Measurements from ENCODE around the gene HTR2C.
"Not testable (repeated sequence)": the region's sequence is repeated elsewhere in the genome, so short reads cannot be mapped to it uniquely, and the experiment has no call there.

HTR2C gene

DNA sequence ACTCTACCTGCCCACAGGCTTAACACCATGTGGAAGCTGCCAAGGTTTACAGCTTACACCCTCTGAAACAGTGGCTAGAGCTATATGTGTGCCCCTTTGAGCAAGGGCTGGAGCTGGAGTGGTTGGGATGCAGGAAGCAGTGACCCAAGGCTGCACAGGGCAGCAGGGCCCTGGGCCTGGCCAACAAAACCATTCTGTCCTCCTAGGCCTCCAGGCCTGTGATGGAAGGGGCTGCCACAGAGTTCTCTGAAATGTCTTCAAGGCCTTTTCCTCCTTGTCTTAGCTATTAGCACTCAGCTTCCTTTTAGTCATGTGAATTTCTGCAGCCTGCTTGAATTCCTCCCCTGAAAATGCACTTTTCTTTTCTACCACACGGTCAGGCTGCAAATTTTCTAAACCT is 348.7 kb downstream of the HTR2C start (continued):
- TF ChIP-seq, protein P1, sequence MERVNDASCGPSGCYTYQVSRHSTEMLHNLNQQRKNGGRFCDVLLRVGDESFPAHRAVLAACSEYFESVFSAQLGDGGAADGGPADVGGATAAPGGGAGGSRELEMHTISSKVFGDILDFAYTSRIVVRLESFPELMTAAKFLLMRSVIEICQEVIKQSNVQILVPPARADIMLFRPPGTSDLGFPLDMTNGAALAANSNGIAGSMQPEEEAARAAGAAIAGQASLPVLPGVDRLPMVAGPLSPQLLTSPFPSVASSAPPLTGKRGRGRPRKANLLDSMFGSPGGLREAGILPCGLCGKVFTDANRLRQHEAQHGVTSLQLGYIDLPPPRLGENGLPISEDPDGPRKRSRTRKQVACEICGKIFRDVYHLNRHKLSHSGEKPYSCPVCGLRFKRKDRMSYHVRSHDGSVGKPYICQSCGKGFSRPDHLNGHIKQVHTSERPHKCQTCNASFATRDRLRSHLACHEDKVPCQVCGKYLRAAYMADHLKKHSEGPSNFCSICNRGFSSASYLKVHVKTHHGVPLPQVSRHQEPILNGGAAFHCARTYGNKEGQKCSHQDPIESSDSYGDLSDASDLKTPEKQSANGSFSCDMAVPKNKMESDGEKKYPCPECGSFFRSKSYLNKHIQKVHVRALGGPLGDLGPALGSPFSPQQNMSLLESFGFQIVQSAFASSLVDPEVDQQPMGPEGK (CRISPR knock-in tag; IDR thresholded peaks at IDR 0.05; ENCODE audit: borderline replicate concordance) = no peak
- TF ChIP-seq OSR1 (CRISPR knock-in tag; IDR thresholded peaks at IDR 0.05) (no peak), TCF4 (CRISPR knock-in tag; IDR thresholded peaks at IDR 0.05; ENCODE audit: borderline replicate concordance) (no peak), ZNF8 (CRISPR knock-in tag; IDR thresholded peaks at IDR 0.05) (no peak)

DNA sequence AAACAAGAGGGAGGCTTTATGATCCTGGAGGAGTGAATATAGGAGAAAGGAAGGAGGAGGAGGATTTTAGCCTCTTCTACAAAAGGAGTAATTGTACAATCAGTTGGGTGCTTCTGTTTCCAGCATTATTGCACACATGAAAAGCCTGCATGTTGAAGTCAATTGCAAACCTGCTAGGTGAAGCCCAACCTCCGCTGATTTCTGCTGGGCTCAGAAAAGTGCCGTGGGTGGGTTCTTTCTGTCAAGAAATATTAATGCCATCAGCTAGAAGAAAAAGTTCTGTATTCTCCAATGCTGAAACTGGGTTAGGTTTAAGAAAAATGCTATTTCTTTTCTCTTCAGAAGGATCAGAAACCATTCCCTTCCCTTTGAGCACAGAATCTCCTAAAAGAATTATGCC is 349.4 kb downstream of the HTR2C start:
- ATAC-seq = not testable (repeated sequence)

DNA sequence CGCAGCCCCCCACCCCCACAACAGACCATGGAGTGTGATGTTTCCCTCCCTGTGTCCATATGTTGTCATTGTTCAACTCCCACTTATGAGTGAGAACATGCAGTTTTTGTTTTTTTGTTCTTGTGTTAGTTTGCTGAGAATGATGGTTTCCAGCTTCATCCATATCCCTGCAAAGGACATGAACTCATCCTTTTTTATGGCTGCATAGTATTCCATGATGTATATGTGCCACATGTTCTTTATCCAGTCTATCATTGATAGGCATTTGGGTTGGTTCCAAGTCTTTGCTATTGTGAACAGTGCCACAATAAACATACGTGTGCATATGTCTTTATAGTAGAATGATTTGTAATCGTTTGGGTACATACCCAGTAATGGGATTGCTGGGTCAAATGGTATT is 353.2 kb downstream of the HTR2C start:
- not testable (repeated sequence) for ATAC-seq

DNA sequence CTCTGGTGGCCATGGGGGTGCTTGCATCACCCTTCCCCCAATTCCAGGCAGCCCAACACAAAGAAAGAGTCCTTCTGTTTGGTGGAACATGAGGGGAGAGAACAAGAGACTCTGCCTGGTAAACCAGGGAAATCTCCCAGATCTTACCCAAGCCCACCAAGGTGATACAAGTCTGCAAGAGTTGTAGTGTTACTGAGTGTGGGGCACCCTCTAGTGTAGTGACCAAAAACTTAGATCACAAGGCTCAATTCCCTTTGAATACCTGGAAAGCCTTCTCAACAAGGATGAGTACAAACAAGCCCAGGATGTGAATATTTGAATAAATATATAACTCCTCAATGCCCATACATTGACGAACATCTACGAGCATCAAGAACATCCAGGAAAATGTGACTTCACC is 368.8 kb downstream of the HTR2C start:
- TF ChIP-seq ZFP3 (CRISPR knock-in tag; IDR thresholded peaks at IDR 0.05) (no peak), TOX (CRISPR knock-in tag; IDR thresholded peaks at IDR 0.05; ENCODE audit: borderline replicate concordance) (no peak), ZNF565 (CRISPR knock-in tag; conservative IDR thresholded peaks at IDR 0.05; ENCODE audit: low read depth) (no peak), SNAI2 (CRISPR knock-in tag; IDR thresholded peaks at IDR 0.05) (no peak), RARB (CRISPR knock-in tag; IDR thresholded peaks at IDR 0.05) (no peak), ZFP30 (CRISPR knock-in tag; IDR thresholded peaks at IDR 0.05) (no peak), ZC3H10 (CRISPR knock-in tag; IDR thresholded peaks at IDR 0.05) (no peak), BACH2 (CRISPR knock-in tag; IDR thresholded peaks at IDR 0.05; ENCODE audit: borderline replicate concordance) (no peak), OSR1 (CRISPR knock-in tag; IDR thresholded peaks at IDR 0.05) (no peak), ARNTL (CRISPR knock-in tag; IDR thresholded peaks at IDR 0.05; ENCODE audit: borderline replicate concordance, low read depth) (no peak), GLIS3 (CRISPR knock-in tag; IDR thresholded peaks at IDR 0.05) (no peak)
- TF ChIP-seq, protein P2, sequence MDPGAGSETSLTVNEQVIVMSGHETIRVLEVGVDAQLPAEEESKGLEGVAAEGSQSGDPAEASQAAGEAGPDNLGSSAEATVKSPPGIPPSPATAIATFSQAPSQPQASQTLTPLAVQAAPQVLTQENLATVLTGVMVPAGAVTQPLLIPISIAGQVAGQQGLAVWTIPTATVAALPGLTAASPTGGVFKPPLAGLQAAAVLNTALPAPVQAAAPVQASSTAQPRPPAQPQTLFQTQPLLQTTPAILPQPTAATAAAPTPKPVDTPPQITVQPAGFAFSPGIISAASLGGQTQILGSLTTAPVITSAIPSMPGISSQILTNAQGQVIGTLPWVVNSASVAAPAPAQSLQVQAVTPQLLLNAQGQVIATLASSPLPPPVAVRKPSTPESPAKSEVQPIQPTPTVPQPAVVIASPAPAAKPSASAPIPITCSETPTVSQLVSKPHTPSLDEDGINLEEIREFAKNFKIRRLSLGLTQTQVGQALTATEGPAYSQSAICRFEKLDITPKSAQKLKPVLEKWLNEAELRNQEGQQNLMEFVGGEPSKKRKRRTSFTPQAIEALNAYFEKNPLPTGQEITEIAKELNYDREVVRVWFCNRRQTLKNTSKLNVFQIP (CRISPR knock-in tag; IDR thresholded peaks at IDR 0.05; ENCODE audit: borderline replicate concordance, low read depth) = no peak
- TF ChIP-seq, protein P3, sequence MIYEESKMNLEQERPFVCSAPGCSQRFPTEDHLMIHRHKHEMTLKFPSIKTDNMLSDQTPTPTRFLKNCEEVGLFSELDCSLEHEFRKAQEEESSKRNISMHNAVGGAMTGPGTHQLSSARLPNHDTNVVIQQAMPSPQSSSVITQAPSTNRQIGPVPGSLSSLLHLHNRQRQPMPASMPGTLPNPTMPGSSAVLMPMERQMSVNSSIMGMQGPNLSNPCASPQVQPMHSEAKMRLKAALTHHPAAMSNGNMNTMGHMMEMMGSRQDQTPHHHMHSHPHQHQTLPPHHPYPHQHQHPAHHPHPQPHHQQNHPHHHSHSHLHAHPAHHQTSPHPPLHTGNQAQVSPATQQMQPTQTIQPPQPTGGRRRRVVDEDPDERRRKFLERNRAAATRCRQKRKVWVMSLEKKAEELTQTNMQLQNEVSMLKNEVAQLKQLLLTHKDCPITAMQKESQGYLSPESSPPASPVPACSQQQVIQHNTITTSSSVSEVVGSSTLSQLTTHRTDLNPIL (CRISPR knock-in tag; IDR thresholded peaks at IDR 0.05; ENCODE audit: low read depth) = no peak
- TF ChIP-seq, protein P1 (CRISPR knock-in tag; IDR thresholded peaks at IDR 0.05; ENCODE audit: borderline replicate concordance) = no peak
- no peak for ATAC-seq

Measured in SK-N-SH treated with all-trans-retinoic acid at 6 μM for 48 hours (cell line).